ENCODE results near the gene CYP2S1. TPM values are rescaled to one million over a fixed set of nuclear protein-coding genes. Genes with fewer than 3 reads are reported as not detected.

CYP2S1 gene
- total RNA-seq, 1 experiment from 2014 or later, result 191 TPM

DNA sequence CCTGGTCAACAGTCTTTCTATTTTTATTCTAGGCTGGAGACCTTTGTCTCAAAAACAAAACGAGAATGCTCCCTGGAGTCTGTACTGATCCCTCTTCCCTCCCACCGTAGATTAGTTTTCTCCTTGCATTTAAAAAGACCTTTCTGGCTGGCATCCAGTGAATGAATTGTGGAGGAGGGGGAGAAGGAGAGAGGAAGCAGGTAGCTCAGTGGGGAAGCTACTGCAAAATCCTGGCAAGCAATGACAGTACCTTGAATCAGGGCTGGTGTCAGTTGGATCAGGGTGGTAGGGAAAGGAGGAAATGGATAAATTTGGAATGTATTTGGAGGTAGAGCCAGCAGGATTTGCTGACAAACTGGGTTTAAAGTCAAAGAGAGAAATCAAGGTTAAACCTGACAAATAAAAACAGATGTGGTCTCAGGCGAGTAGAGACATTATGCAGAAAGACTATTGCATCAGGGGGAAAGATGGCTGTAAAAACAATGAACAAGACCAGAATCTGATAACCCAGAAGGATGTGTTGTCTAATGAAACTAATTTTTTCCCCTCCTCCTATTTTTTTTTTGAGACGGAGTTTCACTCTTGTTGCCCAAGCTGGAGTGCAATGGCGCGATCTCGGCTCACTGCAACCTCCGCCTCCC is 3.5 kb upstream of the CYP2S1 start (continued):
- peak; percentile 88 for TF ChIP-seq ZNF281 (CRISPR knock-in tag; IDR thresholded peaks at IDR 0.05)
- peak; percentile 59; the same call in 1 of the 2 replicates for TF ChIP-seq ETV6 (CRISPR knock-in tag; IDR thresholded peaks at IDR 0.05)
- 0 out of 2 replicates have a peak, but pooled peaks have one; percentile 36 for TF ChIP-seq E2F5 (CRISPR knock-in tag; IDR thresholded peaks at IDR 0.05)
- peak; percentile 67; the same call in 1 of the 2 replicates for TF ChIP-seq ZNF232 (CRISPR knock-in tag; IDR thresholded peaks at IDR 0.05)
- TF ChIP-seq AFF4 (CRISPR knock-in tag; IDR thresholded peaks at IDR 0.05; ENCODE audit: borderline replicate concordance), result peak; percentile 62; the same call in 1 of the 2 replicates
- TF ChIP-seq, protein P1, sequence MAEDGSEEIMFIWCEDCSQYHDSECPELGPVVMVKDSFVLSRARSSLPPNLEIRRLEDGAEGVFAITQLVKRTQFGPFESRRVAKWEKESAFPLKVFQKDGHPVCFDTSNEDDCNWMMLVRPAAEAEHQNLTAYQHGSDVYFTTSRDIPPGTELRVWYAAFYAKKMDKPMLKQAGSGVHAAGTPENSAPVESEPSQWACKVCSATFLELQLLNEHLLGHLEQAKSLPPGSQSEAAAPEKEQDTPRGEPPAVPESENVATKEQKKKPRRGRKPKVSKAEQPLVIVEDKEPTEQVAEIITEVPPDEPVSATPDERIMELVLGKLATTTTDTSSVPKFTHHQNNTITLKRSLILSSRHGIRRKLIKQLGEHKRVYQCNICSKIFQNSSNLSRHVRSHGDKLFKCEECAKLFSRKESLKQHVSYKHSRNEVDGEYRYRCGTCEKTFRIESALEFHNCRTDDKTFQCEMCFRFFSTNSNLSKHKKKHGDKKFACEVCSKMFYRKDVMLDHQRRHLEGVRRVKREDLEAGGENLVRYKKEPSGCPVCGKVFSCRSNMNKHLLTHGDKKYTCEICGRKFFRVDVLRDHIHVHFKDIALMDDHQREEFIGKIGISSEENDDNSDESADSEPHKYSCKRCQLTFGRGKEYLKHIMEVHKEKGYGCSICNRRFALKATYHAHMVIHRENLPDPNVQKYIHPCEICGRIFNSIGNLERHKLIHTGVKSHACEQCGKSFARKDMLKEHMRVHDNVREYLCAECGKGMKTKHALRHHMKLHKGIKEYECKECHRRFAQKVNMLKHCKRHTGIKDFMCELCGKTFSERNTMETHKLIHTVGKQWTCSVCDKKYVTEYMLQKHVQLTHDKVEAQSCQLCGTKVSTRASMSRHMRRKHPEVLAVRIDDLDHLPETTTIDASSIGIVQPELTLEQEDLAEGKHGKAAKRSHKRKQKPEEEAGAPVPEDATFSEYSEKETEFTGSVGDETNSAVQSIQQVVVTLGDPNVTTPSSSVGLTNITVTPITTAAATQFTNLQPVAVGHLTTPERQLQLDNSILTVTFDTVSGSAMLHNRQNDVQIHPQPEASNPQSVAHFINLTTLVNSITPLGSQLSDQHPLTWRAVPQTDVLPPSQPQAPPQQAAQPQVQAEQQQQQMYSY (CRISPR knock-in tag; IDR thresholded peaks at IDR 0.05), result peak; percentile 98

DNA sequence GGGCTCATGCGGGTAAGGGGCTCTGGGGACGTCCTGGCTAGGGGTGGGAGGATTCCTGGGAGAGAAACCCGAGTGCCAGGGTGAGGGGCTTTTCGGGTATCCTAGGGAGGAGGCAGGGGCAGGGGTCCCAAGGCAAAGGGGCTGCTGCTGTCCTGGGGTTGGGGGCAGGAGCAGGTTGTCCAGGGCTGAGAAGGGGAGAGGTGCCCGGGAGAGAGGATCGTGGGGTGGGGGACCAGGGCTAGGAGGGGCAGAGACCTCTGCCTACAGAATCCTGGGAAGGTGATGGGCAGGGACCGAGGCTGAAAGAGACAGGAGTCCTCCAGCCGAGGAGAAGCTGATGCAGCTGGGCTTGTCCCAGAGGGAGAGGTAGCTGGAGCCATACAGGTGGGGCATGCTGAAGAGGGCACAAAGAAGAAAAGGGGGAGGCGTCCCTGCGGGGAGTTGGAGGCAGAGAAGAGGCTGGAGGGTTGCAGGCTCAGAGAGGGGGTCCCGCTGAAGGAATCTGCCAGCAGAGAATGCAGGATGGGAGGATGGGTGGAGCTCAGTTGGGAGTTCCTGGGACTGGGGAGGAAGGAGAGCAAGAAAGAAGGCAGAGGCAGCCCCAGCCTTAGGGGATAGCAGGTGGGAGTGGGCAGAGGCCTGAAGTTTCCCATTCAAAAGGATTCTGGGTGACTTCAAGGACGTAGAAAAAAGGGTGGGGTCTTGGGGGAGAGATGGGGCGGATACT is 574 bp downstream of the CYP2S1 start:
- ChIA-PET CTCF (interaction anchor here (0.9 to 2.9 kb wide), 6 partner anchors 11 to 70 kb away, joined by 4 to 22 read pairs (median 7); partner anchors contain the start of gene HNRNPUL1), POLR2A (interaction anchor here (0.5 to 1.6 kb wide), 5 partner anchors 18 to 71 kb away, joined by 3 to 6 read pairs (median 3); partner anchors contain the start of genes AXL and HNRNPUL1)
- ATAC-seq, result peak; percentile 8
- Mint-ChIP-seq H3K27ac (peak overlapping the region; percentile 88), H3K27me3 (ENCODE audit: low read depth) (no peaks in the 10 kb centered on the region), H3K4me3 (peak overlapping the region; percentile 93), H3K36me3 (peaks cover 33% of the 10 kb centered on the region), H3K9me3 (no peaks in the 10 kb centered on the region), H3K4me1 (peaks cover 67% of the 10 kb centered on the region)
- TF ChIP-seq, protein P2, sequence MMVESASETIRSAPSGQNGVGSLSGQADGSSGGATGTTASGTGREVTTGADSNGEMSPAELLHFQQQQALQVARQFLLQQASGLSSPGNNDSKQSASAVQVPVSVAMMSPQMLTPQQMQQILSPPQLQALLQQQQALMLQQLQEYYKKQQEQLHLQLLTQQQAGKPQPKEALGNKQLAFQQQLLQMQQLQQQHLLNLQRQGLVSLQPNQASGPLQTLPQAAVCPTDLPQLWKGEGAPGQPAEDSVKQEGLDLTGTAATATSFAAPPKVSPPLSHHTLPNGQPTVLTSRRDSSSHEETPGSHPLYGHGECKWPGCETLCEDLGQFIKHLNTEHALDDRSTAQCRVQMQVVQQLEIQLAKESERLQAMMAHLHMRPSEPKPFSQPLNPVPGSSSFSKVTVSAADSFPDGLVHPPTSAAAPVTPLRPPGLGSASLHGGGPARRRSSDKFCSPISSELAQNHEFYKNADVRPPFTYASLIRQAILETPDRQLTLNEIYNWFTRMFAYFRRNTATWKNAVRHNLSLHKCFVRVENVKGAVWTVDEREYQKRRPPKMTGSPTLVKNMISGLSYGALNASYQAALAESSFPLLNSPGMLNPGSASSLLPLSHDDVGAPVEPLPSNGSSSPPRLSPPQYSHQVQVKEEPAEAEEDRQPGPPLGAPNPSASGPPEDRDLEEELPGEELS (CRISPR knock-in tag; IDR thresholded peaks at IDR 0.05), result peak; percentile 2; the same call in 1 of the 2 replicates
- TF ChIP-seq SMAD4 (CRISPR knock-in tag; IDR thresholded peaks at IDR 0.05), result no peak
- TF ChIP-seq ZNF263 (CRISPR knock-in tag; IDR thresholded peaks at IDR 0.05; ENCODE audit: low read depth), result peak; percentile 90; the same call in 1 of the 2 replicates
- TF ChIP-seq, protein P3, sequence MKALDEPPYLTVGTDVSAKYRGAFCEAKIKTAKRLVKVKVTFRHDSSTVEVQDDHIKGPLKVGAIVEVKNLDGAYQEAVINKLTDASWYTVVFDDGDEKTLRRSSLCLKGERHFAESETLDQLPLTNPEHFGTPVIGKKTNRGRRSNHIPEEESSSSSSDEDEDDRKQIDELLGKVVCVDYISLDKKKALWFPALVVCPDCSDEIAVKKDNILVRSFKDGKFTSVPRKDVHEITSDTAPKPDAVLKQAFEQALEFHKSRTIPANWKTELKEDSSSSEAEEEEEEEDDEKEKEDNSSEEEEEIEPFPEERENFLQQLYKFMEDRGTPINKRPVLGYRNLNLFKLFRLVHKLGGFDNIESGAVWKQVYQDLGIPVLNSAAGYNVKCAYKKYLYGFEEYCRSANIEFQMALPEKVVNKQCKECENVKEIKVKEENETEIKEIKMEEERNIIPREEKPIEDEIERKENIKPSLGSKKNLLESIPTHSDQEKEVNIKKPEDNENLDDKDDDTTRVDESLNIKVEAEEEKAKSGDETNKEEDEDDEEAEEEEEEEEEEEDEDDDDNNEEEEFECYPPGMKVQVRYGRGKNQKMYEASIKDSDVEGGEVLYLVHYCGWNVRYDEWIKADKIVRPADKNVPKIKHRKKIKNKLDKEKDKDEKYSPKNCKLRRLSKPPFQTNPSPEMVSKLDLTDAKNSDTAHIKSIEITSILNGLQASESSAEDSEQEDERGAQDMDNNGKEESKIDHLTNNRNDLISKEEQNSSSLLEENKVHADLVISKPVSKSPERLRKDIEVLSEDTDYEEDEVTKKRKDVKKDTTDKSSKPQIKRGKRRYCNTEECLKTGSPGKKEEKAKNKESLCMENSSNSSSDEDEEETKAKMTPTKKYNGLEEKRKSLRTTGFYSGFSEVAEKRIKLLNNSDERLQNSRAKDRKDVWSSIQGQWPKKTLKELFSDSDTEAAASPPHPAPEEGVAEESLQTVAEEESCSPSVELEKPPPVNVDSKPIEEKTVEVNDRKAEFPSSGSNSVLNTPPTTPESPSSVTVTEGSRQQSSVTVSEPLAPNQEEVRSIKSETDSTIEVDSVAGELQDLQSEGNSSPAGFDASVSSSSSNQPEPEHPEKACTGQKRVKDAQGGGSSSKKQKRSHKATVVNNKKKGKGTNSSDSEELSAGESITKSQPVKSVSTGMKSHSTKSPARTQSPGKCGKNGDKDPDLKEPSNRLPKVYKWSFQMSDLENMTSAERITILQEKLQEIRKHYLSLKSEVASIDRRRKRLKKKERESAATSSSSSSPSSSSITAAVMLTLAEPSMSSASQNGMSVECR (CRISPR knock-in tag; IDR thresholded peaks at IDR 0.05; ENCODE audit: borderline replicate concordance), result peak; percentile 1; the same call in 1 of the 2 replicates
- peak; percentile 30 for DNase-seq (ENCODE audit: low spot score)
